ENCODE measurements around the gene BICRAL. TPM values are rescaled to one million over a fixed set of nuclear protein-coding genes. Genes with fewer than 3 reads are reported as not detected.

The BICRAL gene
- polyA plus RNA-seq, 1 of the 3 experiments (the other 2 are of a cell fraction) = 5.1 TPM

DNA sequence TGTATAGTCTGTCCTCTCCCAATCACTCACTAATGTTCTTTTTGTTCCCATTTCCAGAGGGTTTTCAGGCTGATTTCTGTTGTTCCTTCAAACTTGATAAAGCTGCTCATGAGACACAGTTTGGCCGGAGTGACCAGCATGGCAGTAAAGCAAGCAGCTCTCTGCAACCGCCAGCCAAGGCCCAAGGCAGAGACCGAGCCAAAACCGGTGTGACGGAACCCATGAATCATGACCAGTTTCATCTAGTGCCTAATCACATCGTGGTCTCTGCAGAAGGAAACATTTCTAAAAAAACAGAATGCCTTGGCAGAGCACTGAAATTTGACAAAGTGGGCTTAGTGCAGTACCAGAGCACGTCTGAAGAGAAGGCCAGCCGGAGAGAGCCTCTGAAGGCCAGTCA, 82.8 kb downstream of the BICRAL start (continued):
- TF ChIP-seq, protein P1, sequence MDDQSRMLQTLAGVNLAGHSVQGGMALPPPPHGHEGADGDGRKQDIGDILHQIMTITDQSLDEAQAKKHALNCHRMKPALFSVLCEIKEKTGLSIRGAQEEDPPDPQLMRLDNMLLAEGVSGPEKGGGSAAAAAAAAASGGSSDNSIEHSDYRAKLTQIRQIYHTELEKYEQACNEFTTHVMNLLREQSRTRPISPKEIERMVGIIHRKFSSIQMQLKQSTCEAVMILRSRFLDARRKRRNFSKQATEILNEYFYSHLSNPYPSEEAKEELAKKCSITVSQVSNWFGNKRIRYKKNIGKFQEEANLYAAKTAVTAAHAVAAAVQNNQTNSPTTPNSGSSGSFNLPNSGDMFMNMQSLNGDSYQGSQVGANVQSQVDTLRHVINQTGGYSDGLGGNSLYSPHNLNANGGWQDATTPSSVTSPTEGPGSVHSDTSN (IDR thresholded peaks at IDR 0.05) = no peak
- TF ChIP-seq TCF12 (IDR thresholded peaks at IDR 0.05) = no peak
- TF ChIP-seq EP300 (IDR thresholded peaks at IDR 0.05; ENCODE audit: borderline replicate concordance in 1 of 2, low read depth in 1 of 2, low read length in 1 of 2) = no peak
- TF ChIP-seq SMC3 (IDR thresholded peaks at IDR 0.05; ENCODE audit: low read depth, low read length) = no peak
- no peak for TF ChIP-seq FOSL2 (IDR thresholded peaks at IDR 0.05; ENCODE audit: borderline replicate concordance, low read depth)
- TF ChIP-seq SIN3A (IDR thresholded peaks at IDR 0.05; ENCODE audit: borderline replicate concordance, low read depth, low read length) = no peak
- TF ChIP-seq, protein P2, sequence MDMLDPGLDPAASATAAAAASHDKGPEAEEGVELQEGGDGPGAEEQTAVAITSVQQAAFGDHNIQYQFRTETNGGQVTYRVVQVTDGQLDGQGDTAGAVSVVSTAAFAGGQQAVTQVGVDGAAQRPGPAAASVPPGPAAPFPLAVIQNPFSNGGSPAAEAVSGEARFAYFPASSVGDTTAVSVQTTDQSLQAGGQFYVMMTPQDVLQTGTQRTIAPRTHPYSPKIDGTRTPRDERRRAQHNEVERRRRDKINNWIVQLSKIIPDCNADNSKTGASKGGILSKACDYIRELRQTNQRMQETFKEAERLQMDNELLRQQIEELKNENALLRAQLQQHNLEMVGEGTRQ (IDR thresholded peaks at IDR 0.05; ENCODE audit: borderline replicate concordance, low read depth, low read length) = no peak
- no peak for TF ChIP-seq MEF2A (IDR thresholded peaks at IDR 0.05; ENCODE audit: borderline replicate concordance, low read depth)
- no peak for TF ChIP-seq NRF1 (IDR thresholded peaks at IDR 0.05; ENCODE audit: low read depth, low read length)
- TF ChIP-seq TAF1 (IDR thresholded peaks at IDR 0.05; ENCODE audit: borderline replicate concordance, low read depth, low read length) = no peak
- TF ChIP-seq MAX (IDR thresholded peaks at IDR 0.05; ENCODE audit: low read depth) = no peak
- no peak for TF ChIP-seq GATA2 (CRISPR knock-in tag; IDR thresholded peaks at IDR 0.05)
- TF ChIP-seq, protein P3, sequence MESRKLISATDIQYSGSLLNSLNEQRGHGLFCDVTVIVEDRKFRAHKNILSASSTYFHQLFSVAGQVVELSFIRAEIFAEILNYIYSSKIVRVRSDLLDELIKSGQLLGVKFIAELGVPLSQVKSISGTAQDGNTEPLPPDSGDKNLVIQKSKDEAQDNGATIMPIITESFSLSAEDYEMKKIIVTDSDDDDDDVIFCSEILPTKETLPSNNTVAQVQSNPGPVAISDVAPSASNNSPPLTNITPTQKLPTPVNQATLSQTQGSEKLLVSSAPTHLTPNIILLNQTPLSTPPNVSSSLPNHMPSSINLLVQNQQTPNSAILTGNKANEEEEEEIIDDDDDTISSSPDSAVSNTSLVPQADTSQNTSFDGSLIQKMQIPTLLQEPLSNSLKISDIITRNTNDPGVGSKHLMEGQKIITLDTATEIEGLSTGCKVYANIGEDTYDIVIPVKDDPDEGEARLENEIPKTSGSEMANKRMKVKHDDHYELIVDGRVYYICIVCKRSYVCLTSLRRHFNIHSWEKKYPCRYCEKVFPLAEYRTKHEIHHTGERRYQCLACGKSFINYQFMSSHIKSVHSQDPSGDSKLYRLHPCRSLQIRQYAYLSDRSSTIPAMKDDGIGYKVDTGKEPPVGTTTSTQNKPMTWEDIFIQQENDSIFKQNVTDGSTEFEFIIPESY (IDR thresholded peaks at IDR 0.05; ENCODE audit: borderline replicate concordance, low read depth) = no peak
- TF ChIP-seq POLR2AphosphoS5 (IDR thresholded peaks at IDR 0.05; ENCODE audit: low read depth, low read length) = no peak

DNA sequence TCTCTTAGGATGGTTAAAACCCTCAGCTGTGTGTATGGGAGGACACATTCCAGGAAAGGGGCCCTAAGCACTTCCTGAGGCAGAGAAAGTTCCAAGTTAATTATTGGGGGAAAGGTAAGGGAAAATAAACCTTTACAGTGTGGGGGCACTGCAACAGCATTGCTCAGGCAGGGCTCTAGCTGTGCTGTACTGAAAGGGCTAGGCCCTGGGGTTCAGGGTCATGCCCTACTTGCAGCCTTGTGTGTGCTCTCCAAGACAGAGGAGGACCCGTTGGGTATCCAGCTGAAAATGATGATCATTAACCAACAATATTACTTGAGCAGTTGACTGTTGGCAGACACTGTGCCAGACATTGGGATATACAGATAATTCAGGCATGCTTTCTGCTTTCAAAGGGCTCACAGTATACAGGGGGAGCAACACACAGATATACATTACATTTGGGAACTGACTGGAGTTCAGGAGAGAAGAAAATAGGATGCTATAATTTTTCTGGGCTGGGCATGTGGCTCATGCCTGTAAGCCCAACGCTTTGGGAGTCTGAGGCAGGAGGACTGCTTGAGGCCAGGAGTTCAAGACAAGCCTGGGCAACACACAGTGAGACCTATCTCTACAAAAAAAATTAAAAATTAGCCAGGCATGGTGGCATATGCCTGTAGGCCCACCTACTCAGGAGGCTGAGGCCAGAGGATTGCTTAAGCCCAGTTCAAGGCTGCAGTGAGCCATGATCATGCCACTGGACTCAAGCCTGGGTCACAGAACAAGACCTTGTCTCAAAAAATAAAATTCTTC, 88.5 kb downstream of the BICRAL start:
- no peaks in the 10 kb centered on the region for H4K20me1 ChIP-seq (ENCODE audit: insufficient read depth)
- no peak overlapping the region for H3K4me2 ChIP-seq
- H3K9ac ChIP-seq = no peak overlapping the region
- peaks cover 7 to 18% of the 10 kb centered on the region in 2 experiments for H3K36me3 ChIP-seq (replicated peaks in 1 of 2; ENCODE audit: control insufficient read depth in 1 of 2, insufficient read depth in 2 of 2, low read length in 1 of 2)
- H2AFZ ChIP-seq (ENCODE audit: low read depth) = no peak overlapping the region
- ChIA-PET POLR2A (interaction anchor here (1.2 kb wide), 1 partner anchor 88 kb away, joined by 3 read pairs; no protein-coding TSS in a partner anchor), CTCF (interaction anchor here (1.8 kb wide), 1 partner anchor 209 kb away, joined by 7 read pairs; no protein-coding TSS in a partner anchor)
- H3K4me3 ChIP-seq (ENCODE audit: low read depth in 2 of 2, low read length in 1 of 2) = no peak overlapping the region
- no peaks in the 10 kb centered on the region for H3K4me1 ChIP-seq (ENCODE audit: control insufficient read depth in 1 of 2, insufficient read depth in 2 of 2, low read depth in 1 of 2, low read length in 1 of 2)
- no peaks in the 10 kb centered on the region for H3K9me2 ChIP-seq
- no peak for DNase-seq
- no peak overlapping the region for H3K27ac ChIP-seq (ENCODE audit: low read depth in 2 of 2, low read length in 1 of 2)
- H3K79me2 ChIP-seq (ENCODE audit: insufficient read depth) = no peaks in the 10 kb centered on the region
- 62% methylated on average over 2 of the region's 2 CpGs for WGBS (ENCODE audit: low lambda C conversion rate)
- TF ChIP-seq FOSL2 (IDR thresholded peaks at IDR 0.05; ENCODE audit: borderline replicate concordance, low read depth) = no peak
- TF ChIP-seq EZH2phosphoT487 (IDR thresholded peaks at IDR 0.05; ENCODE audit: borderline replicate concordance, low read depth) = no peak
- TF ChIP-seq YY1 (IDR thresholded peaks at IDR 0.05; ENCODE audit: low read depth) = no peak
- TF ChIP-seq, protein P4, sequence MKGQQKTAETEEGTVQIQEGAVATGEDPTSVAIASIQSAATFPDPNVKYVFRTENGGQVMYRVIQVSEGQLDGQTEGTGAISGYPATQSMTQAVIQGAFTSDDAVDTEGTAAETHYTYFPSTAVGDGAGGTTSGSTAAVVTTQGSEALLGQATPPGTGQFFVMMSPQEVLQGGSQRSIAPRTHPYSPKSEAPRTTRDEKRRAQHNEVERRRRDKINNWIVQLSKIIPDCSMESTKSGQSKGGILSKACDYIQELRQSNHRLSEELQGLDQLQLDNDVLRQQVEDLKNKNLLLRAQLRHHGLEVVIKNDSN (IDR thresholded peaks at IDR 0.05; ENCODE audit: borderline replicate concordance, low read depth) = no peak
- no peak for TF ChIP-seq NRF1 (IDR thresholded peaks at IDR 0.05; ENCODE audit: low read depth, low read length)
- TF ChIP-seq, protein P3 (IDR thresholded peaks at IDR 0.05; ENCODE audit: borderline replicate concordance, low read depth) = no peak
- no peak for TF ChIP-seq FOXJ3 (CRISPR knock-in tag; IDR thresholded peaks at IDR 0.05)
- TF ChIP-seq FOXM1 (IDR thresholded peaks at IDR 0.05; ENCODE audit: low read depth) = no peak
- no peak for TF ChIP-seq RAD21 (IDR thresholded peaks at IDR 0.05; ENCODE audit: low read length)
- TF ChIP-seq CHD2 (IDR thresholded peaks at IDR 0.05; ENCODE audit: low read length, partially characterized antibody) = no peak
- no peak for TF ChIP-seq GABPA (IDR thresholded peaks at IDR 0.05; ENCODE audit: low read depth)
- no peak for TF ChIP-seq NFIC (IDR thresholded peaks at IDR 0.05; ENCODE audit: borderline replicate concordance)
- TF ChIP-seq TCF12 (IDR thresholded peaks at IDR 0.05) = no peak
- TF ChIP-seq RFX5 (IDR thresholded peaks at IDR 0.05; ENCODE audit: low read length) = no peak
- no peak for TF ChIP-seq EP300 (IDR thresholded peaks at IDR 0.05; ENCODE audit: borderline replicate concordance in 1 of 2, low read depth in 1 of 2, low read length in 1 of 2)
- peaks cover 4% of the 10 kb centered on the region for H3F3A ChIP-seq (replicated peaks; ENCODE audit: insufficient read depth)
- H3K27me3 ChIP-seq (ENCODE audit: insufficient read depth) = no peaks in the 10 kb centered on the region
- H3K9me3 ChIP-seq = no peaks in the 10 kb centered on the region
